ENCODE results near the gene ADAMTS6.

The ADAMTS6 gene

GRCh38 chr5:65132386-65132785, 349.3 kb downstream of the ADAMTS6 start:
- no peak for TF ChIP-seq REST (IDR thresholded peaks at IDR 0.05; ENCODE audit: insufficient replicate concordance, low read depth)
- TF ChIP-seq POLR2AphosphoS5 (IDR thresholded peaks at IDR 0.05; ENCODE audit: low read depth), result no peak
- no peak for TF ChIP-seq CTCF (IDR thresholded peaks at IDR 0.05; ENCODE audit: insufficient read depth, low read length)
- TF ChIP-seq SPI1 (IDR thresholded peaks at IDR 0.05; ENCODE audit: borderline replicate concordance, low read depth), result no peak
- TF ChIP-seq GABPA (IDR thresholded peaks at IDR 0.05; ENCODE audit: low read depth), result no peak
- DNase-seq (ENCODE audit: low read depth in 1 of 2, low spot score in 1 of 2), result no peak
- H3K27me3 ChIP-seq (ENCODE audit: insufficient read depth, poor library complexity, severe bottlenecking), result no peaks in the 10 kb centered on the region
- H3K27ac ChIP-seq (replicated peaks), result no peak overlapping the region
- no peak overlapping the region for H3K4me3 ChIP-seq (replicated peaks; ENCODE audit: insufficient read depth, low read length)

GRCh38 chr5:65128226-65128625, 353.5 kb downstream of the ADAMTS6 start:
- TF ChIP-seq REST (IDR thresholded peaks at IDR 0.05; ENCODE audit: insufficient replicate concordance, low read depth) (no peak), CTCF (IDR thresholded peaks at IDR 0.05; ENCODE audit: insufficient read depth, low read length) (no peak), POLR2AphosphoS5 (IDR thresholded peaks at IDR 0.05; ENCODE audit: low read depth) (no peak), SPI1 (IDR thresholded peaks at IDR 0.05; ENCODE audit: borderline replicate concordance, low read depth) (no peak), GABPA (IDR thresholded peaks at IDR 0.05; ENCODE audit: low read depth) (no peak)

GRCh38 chr5:65127161-65127901, 354.4 kb downstream of the ADAMTS6 start:
- Histone ChIP-seq H3K4me3 (replicated peaks; ENCODE audit: insufficient read depth, low read length) (no peak overlapping the region), H3K27ac (replicated peaks) (no peak overlapping the region), H3K27me3 (ENCODE audit: insufficient read depth, poor library complexity, severe bottlenecking) (no peaks in the 10 kb centered on the region)
- no peak for DNase-seq (ENCODE audit: low read depth in 1 of 2, low spot score in 1 of 2)
- TF ChIP-seq POLR2AphosphoS5 (IDR thresholded peaks at IDR 0.05; ENCODE audit: low read depth), result no peak
- no peak for TF ChIP-seq GABPA (IDR thresholded peaks at IDR 0.05; ENCODE audit: low read depth)
- no peak for TF ChIP-seq REST (IDR thresholded peaks at IDR 0.05; ENCODE audit: insufficient replicate concordance, low read depth)
- TF ChIP-seq SPI1 (IDR thresholded peaks at IDR 0.05; ENCODE audit: borderline replicate concordance, low read depth), result no peak
- no peak for TF ChIP-seq CTCF (IDR thresholded peaks at IDR 0.05; ENCODE audit: insufficient read depth, low read length)

More at GRCh38 chr5:65128226-65128625, 353.5 kb downstream of the ADAMTS6 start:
- Histone ChIP-seq H3K27ac (replicated peaks) (no peak overlapping the region), H3K27me3 (ENCODE audit: insufficient read depth, poor library complexity, severe bottlenecking) (no peaks in the 10 kb centered on the region), H3K4me3 (replicated peaks; ENCODE audit: insufficient read depth, low read length) (no peak overlapping the region)
- no peak for DNase-seq (ENCODE audit: low read depth in 1 of 2, low spot score in 1 of 2)
